Neural cell (in vitro differentiated cells): ENCODE measurements around the gene AHNAK. TPM values are rescaled to one million over a fixed set of nuclear protein-coding genes. Genes with fewer than 3 reads are reported as not detected.
"Not testable (repeated sequence)": the region's sequence is repeated elsewhere in the genome, so short reads cannot be mapped to it uniquely, and the experiment has no call there.

Experiments
- H2AFZ ChIP-seq: fragments of 200-600, 300-800 bp; sonication (generic), shearing (Covaris generic); 2 replicates; pipeline ENCODE4 v1.6.0; 2014; ENCODE audit warnings: low read depth, mild to moderate bottlenecking, antibody characterized with exemption, low read length, moderate library complexity
- H3F3A ChIP-seq: fragments of 200-600 bp; shearing (Covaris generic); 2 replicates; pipeline ENCODE4 v1.6.1; 2016; ENCODE audit warnings: mild to moderate bottlenecking, moderate library complexity, mixed read lengths, antibody characterized with exemption, low read length; ENCODE audit not compliant: insufficient read depth, poor library complexity, severe bottlenecking
- H3K27ac ChIP-seq: fragments of 200-600, 300-800 bp; sonication (generic), shearing (Covaris generic); 2 replicates; pipeline ENCODE4 v1.5.1; 2014; ENCODE audit warnings: mild to moderate bottlenecking, low read length, moderate library complexity
- H3K27me3 ChIP-seq: fragments of 300-800, 200-600 bp; sonication (generic), shearing (Covaris generic); 2 replicates; pipeline ENCODE4 v1.6.0; 2014; ENCODE audit warnings: mild to moderate bottlenecking, low read depth, low read length, moderate library complexity; ENCODE audit not compliant: insufficient read depth
- H3K36me3 ChIP-seq: fragments of 300-800, 200-600 bp; sonication (generic), shearing (Covaris generic); 2 replicates; pipeline ENCODE4 v1.5.1; 2014; ENCODE audit warnings: mild to moderate bottlenecking, antibody characterized with exemption, low read length, moderate library complexity; ENCODE audit not compliant: insufficient read depth
- H3K4me2 ChIP-seq: fragments of 300-800, 200-600 bp; sonication (generic), shearing (Covaris generic); 2 replicates; pipeline ENCODE4 v1.6.0; 2014; ENCODE audit warnings: mild to moderate bottlenecking, low read length
- H3K4me3 ChIP-seq: fragments of 300-800, 200-600 bp; sonication (generic), shearing (Covaris generic); 2 replicates; pipeline ENCODE4 v1.5.1; 2014; ENCODE audit warnings: mild to moderate bottlenecking, low read length, moderate library complexity
- H3K79me2 ChIP-seq: fragments of 200-600 bp; shearing (Covaris generic); replicated peaks from 2 replicates; pipeline ENCODE4 v1.6.0; 2014; ENCODE audit warnings: mild to moderate bottlenecking, low read length, moderate library complexity; ENCODE audit not compliant: insufficient read depth
- H3K9ac ChIP-seq: fragments of 300-800, 200-600 bp; sonication (generic), shearing (Covaris generic); 2 replicates; pipeline ENCODE4 v1.6.1; 2016; ENCODE audit warnings: mild to moderate bottlenecking, low read length, mixed read lengths
- H3K9me2 ChIP-seq: fragments of 200-600 bp; shearing (Covaris generic); 2 replicates; pipeline ENCODE4 v1.6.1; 2016; ENCODE audit warnings: mild to moderate bottlenecking, low read length, mixed read lengths; ENCODE audit not compliant: insufficient read depth
- H3K9me3 ChIP-seq: fragments of 200-600, 300-800 bp; sonication (generic), shearing (Covaris generic); 2 replicates; pipeline ENCODE4 v1.6.1; 2016; ENCODE audit warnings: mild to moderate bottlenecking, mixed run types, low read length, moderate library complexity, mixed read lengths
- H4K20me1 ChIP-seq: fragments of 200-600 bp; shearing (Covaris generic); 2 replicates; pipeline ENCODE4 v1.6.1; 2016; ENCODE audit warnings: mild to moderate bottlenecking, mixed run types; ENCODE audit not compliant: insufficient read depth
- EP300 ChIP-seq: fragments of 450-650 bp; conservative IDR thresholded peaks from 2 replicates; pipeline ENCODE4 v1.6.1; 2014; ENCODE audit warnings: antibody characterized with exemption, mild to moderate bottlenecking, moderate library complexity; ENCODE audit not compliant: poor library complexity, severe bottlenecking
- MXI1 ChIP-seq: fragments of 450-650 bp; conservative IDR thresholded peaks from 2 replicates; pipeline ENCODE4 v1.6.1; 2014; ENCODE audit warnings: antibody characterized with exemption, mild to moderate bottlenecking; ENCODE audit not compliant: poor library complexity, severe bottlenecking
- POLR2AphosphoS5 ChIP-seq: IDR thresholded peaks from 2 replicates; pipeline ENCODE4 v1.6.1; 2012
- polyA plus RNA-seq: library from polyadenylated mRNA; depleted of rRNA; stranded (reverse); fragments of >200 nt; gene quantifications from 2 replicates; pipeline ENCODE4 v1.2.3, GENCODE V29; 2014
- TF ChIP-seq, protein P1 (sequence below): fragments of 450-650 bp; IDR thresholded peaks from 2 replicates; pipeline ENCODE4 v1.5.1; 2014; ENCODE audit warnings: antibody characterized with exemption, mild to moderate bottlenecking, moderate library complexity; ENCODE audit not compliant: poor library complexity, severe bottlenecking
- TF ChIP-seq, protein P2 (sequence below): IDR thresholded peaks from 2 replicates; pipeline ENCODE4 v1.6.1; 2012; ENCODE audit warnings: borderline replicate concordance

Gene AHNAK
- polyA plus RNA-seq, 1 donor from 2014 or later, result 0.11 TPM

DNA sequence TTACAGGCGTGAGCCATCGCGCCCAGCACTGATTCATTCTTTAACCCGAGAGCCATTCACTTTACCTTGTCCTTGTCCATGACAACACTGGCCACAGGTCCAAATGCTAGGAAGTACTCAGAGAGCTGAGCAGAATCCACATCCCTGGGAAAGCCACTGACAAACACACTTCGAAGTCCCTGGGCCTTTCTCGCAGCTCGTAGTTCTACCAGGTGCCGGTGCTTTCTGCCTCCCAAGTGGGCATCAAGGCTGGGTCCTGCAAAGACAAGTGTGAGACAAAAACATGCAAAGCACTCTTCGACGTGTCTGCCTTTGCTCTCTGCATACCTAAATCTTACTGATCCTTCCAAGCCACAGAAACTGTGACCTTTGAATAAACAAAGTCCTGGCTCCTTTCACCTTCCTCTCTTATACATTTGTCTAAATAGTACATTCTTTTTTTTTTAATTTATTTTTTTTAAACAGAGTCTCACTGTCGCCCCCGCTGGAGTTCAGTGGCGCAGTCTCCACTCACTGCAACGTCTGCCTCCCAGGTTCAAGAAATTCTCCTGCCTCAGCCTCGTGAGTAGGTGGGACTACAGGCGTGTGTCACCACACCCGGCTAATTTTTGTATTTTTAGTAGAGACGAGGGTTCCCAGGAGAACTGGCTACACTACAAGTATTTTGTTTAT is 42.5 kb upstream of the AHNAK start:
- no peak overlapping the region for H3K9ac ChIP-seq
- peaks cover 7% of the 10 kb centered on the region for H3F3A ChIP-seq
- no peaks in the 10 kb centered on the region for H3K9me2 ChIP-seq
- H3K27me3 ChIP-seq, result no peaks in the 10 kb centered on the region
- no peak overlapping the region for H3K4me2 ChIP-seq
- no peak overlapping the region for H3K27ac ChIP-seq
- H3K79me2 ChIP-seq, result peaks cover 9% of the 10 kb centered on the region
- no peaks in the 10 kb centered on the region for H3K9me3 ChIP-seq
- no peaks in the 10 kb centered on the region for H4K20me1 ChIP-seq
- no peak overlapping the region for H2AFZ ChIP-seq
- H3K36me3 ChIP-seq, result peaks cover 7% of the 10 kb centered on the region
- TF ChIP-seq MXI1, result no peak
- TF ChIP-seq, protein P1, sequence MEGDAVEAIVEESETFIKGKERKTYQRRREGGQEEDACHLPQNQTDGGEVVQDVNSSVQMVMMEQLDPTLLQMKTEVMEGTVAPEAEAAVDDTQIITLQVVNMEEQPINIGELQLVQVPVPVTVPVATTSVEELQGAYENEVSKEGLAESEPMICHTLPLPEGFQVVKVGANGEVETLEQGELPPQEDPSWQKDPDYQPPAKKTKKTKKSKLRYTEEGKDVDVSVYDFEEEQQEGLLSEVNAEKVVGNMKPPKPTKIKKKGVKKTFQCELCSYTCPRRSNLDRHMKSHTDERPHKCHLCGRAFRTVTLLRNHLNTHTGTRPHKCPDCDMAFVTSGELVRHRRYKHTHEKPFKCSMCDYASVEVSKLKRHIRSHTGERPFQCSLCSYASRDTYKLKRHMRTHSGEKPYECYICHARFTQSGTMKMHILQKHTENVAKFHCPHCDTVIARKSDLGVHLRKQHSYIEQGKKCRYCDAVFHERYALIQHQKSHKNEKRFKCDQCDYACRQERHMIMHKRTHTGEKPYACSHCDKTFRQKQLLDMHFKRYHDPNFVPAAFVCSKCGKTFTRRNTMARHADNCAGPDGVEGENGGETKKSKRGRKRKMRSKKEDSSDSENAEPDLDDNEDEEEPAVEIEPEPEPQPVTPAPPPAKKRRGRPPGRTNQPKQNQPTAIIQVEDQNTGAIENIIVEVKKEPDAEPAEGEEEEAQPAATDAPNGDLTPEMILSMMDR, result peak; percentile 46
- no peak overlapping the region for H3K4me3 ChIP-seq

DNA sequence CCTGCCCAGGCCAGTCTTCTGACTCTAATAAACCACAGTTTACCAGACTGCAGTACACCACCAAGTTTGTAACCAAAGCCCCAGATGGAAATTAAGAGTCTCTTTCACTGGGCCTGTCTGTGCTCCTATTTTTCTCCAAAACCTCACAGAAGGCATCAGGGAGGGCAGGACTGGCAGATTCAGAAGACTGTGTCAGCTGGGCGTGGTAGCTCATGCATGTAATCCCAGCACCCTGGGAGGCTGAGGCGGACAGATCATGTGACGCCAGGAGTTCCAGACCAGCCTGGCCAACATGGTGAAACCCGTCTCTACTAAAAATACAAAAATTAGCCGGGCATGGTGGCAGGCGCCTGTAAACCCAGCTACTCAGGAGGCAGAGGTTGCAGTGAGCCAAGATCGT is 38.8 kb upstream of the AHNAK start:
- not testable (repeated sequence) for H2AFZ ChIP-seq, H3K36me3 ChIP-seq, H3K27me3 ChIP-seq, H3K79me2 ChIP-seq, H3K4me3 ChIP-seq, H3K9me3 ChIP-seq, H4K20me1 ChIP-seq, H3K9me2 ChIP-seq, H3K4me2 ChIP-seq, H3K27ac ChIP-seq, H3F3A ChIP-seq, H3K9ac ChIP-seq

DNA sequence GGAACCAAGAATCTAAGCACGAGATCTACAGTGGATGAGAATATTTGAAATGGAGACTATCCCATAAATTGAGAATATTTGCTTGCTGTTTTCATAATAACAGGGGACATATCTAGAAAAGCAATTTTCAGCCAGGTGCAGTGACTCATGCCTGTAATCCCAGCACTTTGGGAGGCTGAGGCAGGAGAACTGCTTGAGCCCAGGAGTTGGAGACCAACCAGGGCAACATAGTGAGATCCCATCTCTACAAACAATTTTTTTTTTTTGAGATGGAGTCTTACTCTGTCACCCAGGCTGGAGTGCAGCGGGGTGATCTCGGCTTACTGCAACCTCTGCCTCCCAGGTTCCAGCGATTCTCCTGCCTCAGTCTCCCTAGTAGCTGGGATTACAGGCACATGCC is 35.1 kb upstream of the AHNAK start:
- not testable (repeated sequence) for H3K4me2 ChIP-seq, H3K9me3 ChIP-seq, H3K79me2 ChIP-seq, H3K9me2 ChIP-seq, H3K36me3 ChIP-seq, H3K9ac ChIP-seq, H3F3A ChIP-seq, H3K27ac ChIP-seq, H3K4me3 ChIP-seq, H3K27me3 ChIP-seq, H4K20me1 ChIP-seq, H2AFZ ChIP-seq

DNA sequence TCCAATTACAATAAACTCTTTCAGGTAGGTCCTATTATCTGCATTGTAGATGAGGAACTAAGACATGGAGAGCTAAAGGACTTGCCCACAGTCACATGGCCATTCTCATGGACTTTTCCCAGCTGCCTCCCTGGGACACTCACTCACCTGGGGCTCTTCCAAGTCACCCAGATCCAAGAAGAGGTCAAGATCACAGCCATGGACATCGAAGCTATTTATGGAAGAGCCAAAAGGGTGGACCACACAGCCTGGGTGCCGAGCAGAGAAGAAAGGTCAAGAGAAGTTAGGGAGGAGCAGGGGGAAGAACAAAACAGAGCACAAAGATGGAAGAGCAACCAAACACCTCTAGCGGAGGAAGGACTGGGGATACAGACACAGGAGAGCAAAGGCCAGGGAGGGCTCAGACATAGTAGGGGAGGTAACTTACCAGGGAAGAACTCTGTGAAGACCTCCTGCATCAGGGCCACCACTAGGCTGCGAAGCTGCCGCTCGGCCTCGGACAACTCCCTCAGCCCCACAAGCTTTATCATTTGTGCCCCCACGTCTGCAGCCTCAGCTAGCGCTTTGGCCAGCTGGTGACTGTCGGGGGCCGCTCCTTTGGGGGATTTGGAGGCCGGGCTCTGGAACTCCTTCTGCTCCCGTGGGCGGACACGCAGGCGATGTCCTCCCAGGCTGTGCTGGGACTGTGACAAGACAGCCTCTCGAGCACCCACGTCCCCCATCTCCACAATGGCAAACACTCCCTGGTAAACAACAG is 34.5 kb upstream of the AHNAK start:
- no peaks in the 10 kb centered on the region for H3F3A ChIP-seq
- no peaks in the 10 kb centered on the region for H3K9me3 ChIP-seq
- H3K4me2 ChIP-seq, result no peak overlapping the region
- no peaks in the 10 kb centered on the region for H3K36me3 ChIP-seq
- no peaks in the 10 kb centered on the region for H3K79me2 ChIP-seq
- H3K9ac ChIP-seq, result no peak overlapping the region
- no peak overlapping the region for H3K4me3 ChIP-seq
- no peaks in the 10 kb centered on the region for H3K27me3 ChIP-seq
- H2AFZ ChIP-seq, result no peak overlapping the region
- TF ChIP-seq, protein P2, sequence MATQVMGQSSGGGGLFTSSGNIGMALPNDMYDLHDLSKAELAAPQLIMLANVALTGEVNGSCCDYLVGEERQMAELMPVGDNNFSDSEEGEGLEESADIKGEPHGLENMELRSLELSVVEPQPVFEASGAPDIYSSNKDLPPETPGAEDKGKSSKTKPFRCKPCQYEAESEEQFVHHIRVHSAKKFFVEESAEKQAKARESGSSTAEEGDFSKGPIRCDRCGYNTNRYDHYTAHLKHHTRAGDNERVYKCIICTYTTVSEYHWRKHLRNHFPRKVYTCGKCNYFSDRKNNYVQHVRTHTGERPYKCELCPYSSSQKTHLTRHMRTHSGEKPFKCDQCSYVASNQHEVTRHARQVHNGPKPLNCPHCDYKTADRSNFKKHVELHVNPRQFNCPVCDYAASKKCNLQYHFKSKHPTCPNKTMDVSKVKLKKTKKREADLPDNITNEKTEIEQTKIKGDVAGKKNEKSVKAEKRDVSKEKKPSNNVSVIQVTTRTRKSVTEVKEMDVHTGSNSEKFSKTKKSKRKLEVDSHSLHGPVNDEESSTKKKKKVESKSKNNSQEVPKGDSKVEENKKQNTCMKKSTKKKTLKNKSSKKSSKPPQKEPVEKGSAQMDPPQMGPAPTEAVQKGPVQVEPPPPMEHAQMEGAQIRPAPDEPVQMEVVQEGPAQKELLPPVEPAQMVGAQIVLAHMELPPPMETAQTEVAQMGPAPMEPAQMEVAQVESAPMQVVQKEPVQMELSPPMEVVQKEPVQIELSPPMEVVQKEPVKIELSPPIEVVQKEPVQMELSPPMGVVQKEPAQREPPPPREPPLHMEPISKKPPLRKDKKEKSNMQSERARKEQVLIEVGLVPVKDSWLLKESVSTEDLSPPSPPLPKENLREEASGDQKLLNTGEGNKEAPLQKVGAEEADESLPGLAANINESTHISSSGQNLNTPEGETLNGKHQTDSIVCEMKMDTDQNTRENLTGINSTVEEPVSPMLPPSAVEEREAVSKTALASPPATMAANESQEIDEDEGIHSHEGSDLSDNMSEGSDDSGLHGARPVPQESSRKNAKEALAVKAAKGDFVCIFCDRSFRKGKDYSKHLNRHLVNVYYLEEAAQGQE, result no peak
- no peak for TF ChIP-seq POLR2AphosphoS5
- no peak for TF ChIP-seq MXI1
- TF ChIP-seq, protein P1, result no peak
- TF ChIP-seq EP300, result no peak
- no peaks in the 10 kb centered on the region for H3K9me2 ChIP-seq
- H4K20me1 ChIP-seq, result no peaks in the 10 kb centered on the region
- no peak overlapping the region for H3K27ac ChIP-seq
